HG03521 (cell line): ENCODE data around the gene PI16.
A peak's percentile ranks its signal among the peaks of the same experiment; 100 is the strongest.
"Not testable (repeated sequence)": the region's sequence is repeated elsewhere in the genome, so short reads cannot be mapped to it uniquely, and the experiment has no call there.

ENCODE experiments used
- ATAC-seq: cut with Tn5 transposase; IDR thresholded peaks from one replicate; pipeline ENCODE4 v1.9.1; 2021; ENCODE audit warnings: mild to moderate bottlenecking, moderate library complexity; ENCODE audit not compliant: unreplicated experiment

PI16 gene

GRCh38 chr6:36971921-36972673 lies 17.6 kb downstream of the PI16 start:
- no peak for ATAC-seq

GRCh38 chr6:36973190-36973589 lies 18.7 kb downstream of the PI16 start:
- no peak for ATAC-seq

GRCh38 chr6:36973647-36974046 lies 19.1 kb downstream of the PI16 start:
- ATAC-seq, result no peak

- no peak for ATAC-seq
Measured at GRCh38 chr6:36975231-36976006, 20.9 kb downstream of the PI16 start.

GRCh38 chr6:36976007-36976264 lies 21.4 kb downstream of the PI16 start:
- no peak for ATAC-seq

GRCh38 chr6:36976509-36976908 lies 22.0 kb downstream of the PI16 start:
- ATAC-seq, result no peak

GRCh38 chr6:36976931-36977330 lies 22.4 kb downstream of the PI16 start:
- ATAC-seq, result no peak

- ATAC-seq, result no peak
Measured at GRCh38 chr6:36977470-36977941, 23.0 kb downstream of the PI16 start.

- no peak for ATAC-seq
Measured at GRCh38 chr6:36978421-36979346, 24.1 kb downstream of the PI16 start.

GRCh38 chr6:36979347-36979742 lies 24.8 kb downstream of the PI16 start:
- no peak for ATAC-seq

GRCh38 chr6:36980129-36980528 lies 25.6 kb downstream of the PI16 start:
- ATAC-seq, result no peak

- ATAC-seq, result no peak
Measured at GRCh38 chr6:36980876-36981619, 26.5 kb downstream of the PI16 start.

- ATAC-seq, result no peak
Measured at GRCh38 chr6:36983538-36983937, 29.0 kb downstream of the PI16 start.

GRCh38 chr6:36984581-36985416 lies 30.3 kb downstream of the PI16 start:
- no peak for ATAC-seq

GRCh38 chr6:36985417-36985807 lies 30.9 kb downstream of the PI16 start:
- ATAC-seq, result no peak

- ATAC-seq, result peak; percentile 86
Measured at GRCh38 chr6:36985808-36986703, 31.5 kb downstream of the PI16 start, which contains the start of gene MTCH1. TSS of gene MTCH1 (minus strand) at chr6:36986196. CDS start at chr6:36986173, 23 bp downstream.

- no peak for ATAC-seq
Measured at GRCh38 chr6:36986704-36987047, 32.1 kb downstream of the PI16 start.

- no peak for ATAC-seq
Measured at GRCh38 chr6:36989264-36989663, 34.7 kb downstream of the PI16 start.

- not testable (repeated sequence) for ATAC-seq
Measured at GRCh38 chr6:36990401-36990800, 35.9 kb downstream of the PI16 start.
